Panc1 (cell line): ENCODE measurements around the gene CRHR2. TPM values are rescaled to one million over a fixed set of nuclear protein-coding genes. Genes with fewer than 3 reads are reported as not detected.

Experiments
- ATAC-seq: fragments of 200-7000 bp; cut with Tn5 transposase; 2 replicates; pipeline ENCODE4 v1.9.1; 2020; ENCODE audit warnings: mild to moderate bottlenecking, moderate library complexity
- BruUV-seq: library from RNA; stranded (reverse); fragments of 400-500 nt; replicated peaks from 2 replicates; lab custom pipeline; 2021; lab: Mats Ljungman, UMichigan
- CTCF ChIA-PET: fragments of 300-600 bp; sonication (Branson Sonifier 250); formaldehyde crosslinking; loops from one replicate; lab custom pipeline; 2022; ENCODE audit warnings: antibody characterized with exemption; lab: Charles Lee
- POLR2A ChIA-PET: fragments of 300-600 bp; sonication (Branson Sonifier 250); formaldehyde crosslinking; loops from one replicate; lab custom pipeline; 2022; ENCODE audit warnings: antibody characterized with exemption; lab: Charles Lee
- DNase-seq: peaks from one replicate; pipeline ENCODE4 v3.0.0-alpha.2; 2010; ENCODE audit warnings: low read depth, low spot score
- H3K27ac ChIP-seq: 2 replicates; pipeline ENCODE4 v1.5.1; 2011; ENCODE audit warnings: mild to moderate bottlenecking, low read length, inconsistent platforms
- H3K27me3 ChIP-seq: fragments of 200-500 bp; sonication (Bioruptor generic); 2 replicates; pipeline ENCODE4 v1.6.0; 2014; ENCODE audit warnings: low read length, inconsistent platforms; ENCODE audit not compliant: control insufficient read depth, insufficient read depth
- H3K36me3 ChIP-seq: fragments of 200-500 bp; sonication (Bioruptor generic); 2 replicates; pipeline ENCODE4 v1.5.1; 2014; ENCODE audit warnings: inconsistent platforms, mild to moderate bottlenecking, low read length, moderate library complexity; ENCODE audit not compliant: control insufficient read depth, insufficient read depth
- H3K4me1 ChIP-seq: 2 replicates; pipeline ENCODE4 v1.5.1; 2011; ENCODE audit warnings: inconsistent platforms, mild to moderate bottlenecking, low read length, moderate library complexity; ENCODE audit not compliant: control insufficient read depth, insufficient read depth
- H3K4me3 ChIP-seq, 2 experiments: 2 replicates each; pipeline ENCODE4 v1.5.1; 2011 to 2012; ENCODE audit warnings: low read depth in 2 of 2, low read length in 2 of 2, mild to moderate bottlenecking in 2 of 2, inconsistent platforms in 1 of 2, moderate library complexity in 1 of 2
- H3K9me3 ChIP-seq: fragments of 200-500 bp; sonication (Bioruptor generic); 2 replicates; pipeline ENCODE4 v1.5.1; 2014; ENCODE audit warnings: low read depth, mild to moderate bottlenecking, inconsistent platforms, low read length, moderate library complexity; ENCODE audit not compliant: control insufficient read depth, insufficient read depth
- POLR2AphosphoS5 ChIP-seq: IDR thresholded peaks from 2 replicates; pipeline ENCODE4 v1.6.1; 2012; ENCODE audit warnings: mild to moderate bottlenecking, low read depth, low read length, moderate library complexity
- SIN3A ChIP-seq: IDR thresholded peaks from 2 replicates; pipeline ENCODE4 v1.6.1; 2012; ENCODE audit warnings: low read depth, mild to moderate bottlenecking, low read length, moderate library complexity, borderline replicate concordance; ENCODE audit not compliant: insufficient read depth
- TCF7L2 ChIP-seq: IDR thresholded peaks from 2 replicates; pipeline ENCODE4 v1.6.1; 2011; ENCODE audit warnings: mild to moderate bottlenecking, low read depth, low read length, inconsistent platforms
- in situ Hi-C: cut with HindIII; loops from 2 replicates; pipeline ENCODE4 v1.10.0; 2016; ENCODE audit warnings: low sequenced_read_pairs, low pct_unique_long_range_greater_than_20kb
- intact Hi-C: fragments of 100-400 bp; cut with micrococcal nuclease; formaldehyde crosslinking; loops from one replicate; pipeline ENCODE4 v1.10.0; 2022; ENCODE audit not compliant: unreplicated experiment
- total RNA-seq: library from RNA; stranded (reverse); gene quantifications from one replicate; pipeline ENCODE4 v1.2.1, GENCODE V29; 2021; ENCODE audit not compliant: unreplicated experiment
- TF ChIP-seq, protein P1 (sequence below): fragments of 450-650 bp; IDR thresholded peaks from 2 replicates; pipeline ENCODE4 v1.5.1; 2017; ENCODE audit warnings: mild to moderate bottlenecking
- TF ChIP-seq, protein P2 (sequence below), 2 experiments: IDR thresholded peaks; 2 replicates each; pipeline ENCODE4 v1.6.1; 2011 to 2012; ENCODE audit warnings: low read depth in 2 of 2, control low read depth in 1 of 2, low read length in 1 of 2, mild to moderate bottlenecking in 1 of 2, moderate library complexity in 1 of 2; ENCODE audit not compliant: insufficient read depth in 1 of 2

CRHR2 gene
- total RNA-seq, 1 experiment from 2014 or later: not detected

DNA sequence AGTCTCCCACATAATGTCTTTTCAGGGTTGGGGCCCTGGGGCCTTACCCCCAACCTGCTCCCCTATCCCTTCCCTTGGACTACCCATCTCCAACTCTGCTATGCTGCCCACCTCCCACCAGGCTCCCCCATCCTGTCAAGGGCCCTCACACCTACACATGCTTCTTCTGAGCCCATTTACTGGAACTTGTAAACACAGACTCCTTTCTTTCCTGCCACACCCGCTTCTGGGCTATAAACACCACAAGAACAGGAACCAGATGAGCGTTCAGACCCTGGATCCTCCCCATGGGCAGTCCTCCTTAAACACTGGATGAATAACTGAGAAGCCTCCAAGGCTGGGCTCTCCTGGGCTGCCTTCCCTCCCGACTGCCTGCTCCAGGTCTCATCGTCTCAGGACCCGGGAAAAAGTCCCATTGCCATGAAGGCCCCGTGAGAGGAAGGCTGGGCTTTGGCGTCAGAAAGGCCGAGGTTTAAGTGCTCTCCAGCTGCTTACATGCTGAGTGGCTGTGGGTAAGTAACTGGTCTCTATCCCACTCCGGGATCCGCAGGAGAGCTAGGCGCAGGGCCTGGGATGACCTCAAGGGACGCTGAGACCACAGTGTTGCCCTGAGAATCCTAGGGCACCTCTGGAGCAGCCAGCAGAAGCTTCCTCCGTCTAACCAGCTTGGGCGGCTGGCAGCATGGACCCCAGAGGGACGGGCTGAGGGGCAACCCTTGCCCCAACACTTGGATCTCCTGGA, 15.6 kb upstream of the CRHR2 start:
- ChIA-PET CTCF (no interaction called here), POLR2A (no interaction called here)
- BruUV-seq: no TSS peak
- intact Hi-C loops (no loop called here), in situ Hi-C loops (no loop called here)
- H3K27ac ChIP-seq: no peak overlapping the region
- no peaks in the 10 kb centered on the region for H3K36me3 ChIP-seq
- H3K27me3 ChIP-seq: peaks cover 12% of the 10 kb centered on the region
- no peak for TF ChIP-seq POLR2AphosphoS5
- TF ChIP-seq, protein P1, sequence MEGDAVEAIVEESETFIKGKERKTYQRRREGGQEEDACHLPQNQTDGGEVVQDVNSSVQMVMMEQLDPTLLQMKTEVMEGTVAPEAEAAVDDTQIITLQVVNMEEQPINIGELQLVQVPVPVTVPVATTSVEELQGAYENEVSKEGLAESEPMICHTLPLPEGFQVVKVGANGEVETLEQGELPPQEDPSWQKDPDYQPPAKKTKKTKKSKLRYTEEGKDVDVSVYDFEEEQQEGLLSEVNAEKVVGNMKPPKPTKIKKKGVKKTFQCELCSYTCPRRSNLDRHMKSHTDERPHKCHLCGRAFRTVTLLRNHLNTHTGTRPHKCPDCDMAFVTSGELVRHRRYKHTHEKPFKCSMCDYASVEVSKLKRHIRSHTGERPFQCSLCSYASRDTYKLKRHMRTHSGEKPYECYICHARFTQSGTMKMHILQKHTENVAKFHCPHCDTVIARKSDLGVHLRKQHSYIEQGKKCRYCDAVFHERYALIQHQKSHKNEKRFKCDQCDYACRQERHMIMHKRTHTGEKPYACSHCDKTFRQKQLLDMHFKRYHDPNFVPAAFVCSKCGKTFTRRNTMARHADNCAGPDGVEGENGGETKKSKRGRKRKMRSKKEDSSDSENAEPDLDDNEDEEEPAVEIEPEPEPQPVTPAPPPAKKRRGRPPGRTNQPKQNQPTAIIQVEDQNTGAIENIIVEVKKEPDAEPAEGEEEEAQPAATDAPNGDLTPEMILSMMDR: no peak
- TF ChIP-seq, protein P2, sequence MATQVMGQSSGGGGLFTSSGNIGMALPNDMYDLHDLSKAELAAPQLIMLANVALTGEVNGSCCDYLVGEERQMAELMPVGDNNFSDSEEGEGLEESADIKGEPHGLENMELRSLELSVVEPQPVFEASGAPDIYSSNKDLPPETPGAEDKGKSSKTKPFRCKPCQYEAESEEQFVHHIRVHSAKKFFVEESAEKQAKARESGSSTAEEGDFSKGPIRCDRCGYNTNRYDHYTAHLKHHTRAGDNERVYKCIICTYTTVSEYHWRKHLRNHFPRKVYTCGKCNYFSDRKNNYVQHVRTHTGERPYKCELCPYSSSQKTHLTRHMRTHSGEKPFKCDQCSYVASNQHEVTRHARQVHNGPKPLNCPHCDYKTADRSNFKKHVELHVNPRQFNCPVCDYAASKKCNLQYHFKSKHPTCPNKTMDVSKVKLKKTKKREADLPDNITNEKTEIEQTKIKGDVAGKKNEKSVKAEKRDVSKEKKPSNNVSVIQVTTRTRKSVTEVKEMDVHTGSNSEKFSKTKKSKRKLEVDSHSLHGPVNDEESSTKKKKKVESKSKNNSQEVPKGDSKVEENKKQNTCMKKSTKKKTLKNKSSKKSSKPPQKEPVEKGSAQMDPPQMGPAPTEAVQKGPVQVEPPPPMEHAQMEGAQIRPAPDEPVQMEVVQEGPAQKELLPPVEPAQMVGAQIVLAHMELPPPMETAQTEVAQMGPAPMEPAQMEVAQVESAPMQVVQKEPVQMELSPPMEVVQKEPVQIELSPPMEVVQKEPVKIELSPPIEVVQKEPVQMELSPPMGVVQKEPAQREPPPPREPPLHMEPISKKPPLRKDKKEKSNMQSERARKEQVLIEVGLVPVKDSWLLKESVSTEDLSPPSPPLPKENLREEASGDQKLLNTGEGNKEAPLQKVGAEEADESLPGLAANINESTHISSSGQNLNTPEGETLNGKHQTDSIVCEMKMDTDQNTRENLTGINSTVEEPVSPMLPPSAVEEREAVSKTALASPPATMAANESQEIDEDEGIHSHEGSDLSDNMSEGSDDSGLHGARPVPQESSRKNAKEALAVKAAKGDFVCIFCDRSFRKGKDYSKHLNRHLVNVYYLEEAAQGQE (IDR thresholded peaks at IDR 0.05; ENCODE audit: insufficient read depth in 1 of 2, low read depth in 2 of 2, low read length in 1 of 2): no peak
- TF ChIP-seq TCF7L2: no peak
- no peak for TF ChIP-seq SIN3A
- no peak overlapping the region for H3K4me3 ChIP-seq
- DNase-seq (no peak), ATAC-seq (peak; percentile 23; the same call in 1 of the 2 replicates)
- no peaks in the 10 kb centered on the region for H3K9me3 ChIP-seq
- H3K4me1 ChIP-seq: no peaks in the 10 kb centered on the region

DNA sequence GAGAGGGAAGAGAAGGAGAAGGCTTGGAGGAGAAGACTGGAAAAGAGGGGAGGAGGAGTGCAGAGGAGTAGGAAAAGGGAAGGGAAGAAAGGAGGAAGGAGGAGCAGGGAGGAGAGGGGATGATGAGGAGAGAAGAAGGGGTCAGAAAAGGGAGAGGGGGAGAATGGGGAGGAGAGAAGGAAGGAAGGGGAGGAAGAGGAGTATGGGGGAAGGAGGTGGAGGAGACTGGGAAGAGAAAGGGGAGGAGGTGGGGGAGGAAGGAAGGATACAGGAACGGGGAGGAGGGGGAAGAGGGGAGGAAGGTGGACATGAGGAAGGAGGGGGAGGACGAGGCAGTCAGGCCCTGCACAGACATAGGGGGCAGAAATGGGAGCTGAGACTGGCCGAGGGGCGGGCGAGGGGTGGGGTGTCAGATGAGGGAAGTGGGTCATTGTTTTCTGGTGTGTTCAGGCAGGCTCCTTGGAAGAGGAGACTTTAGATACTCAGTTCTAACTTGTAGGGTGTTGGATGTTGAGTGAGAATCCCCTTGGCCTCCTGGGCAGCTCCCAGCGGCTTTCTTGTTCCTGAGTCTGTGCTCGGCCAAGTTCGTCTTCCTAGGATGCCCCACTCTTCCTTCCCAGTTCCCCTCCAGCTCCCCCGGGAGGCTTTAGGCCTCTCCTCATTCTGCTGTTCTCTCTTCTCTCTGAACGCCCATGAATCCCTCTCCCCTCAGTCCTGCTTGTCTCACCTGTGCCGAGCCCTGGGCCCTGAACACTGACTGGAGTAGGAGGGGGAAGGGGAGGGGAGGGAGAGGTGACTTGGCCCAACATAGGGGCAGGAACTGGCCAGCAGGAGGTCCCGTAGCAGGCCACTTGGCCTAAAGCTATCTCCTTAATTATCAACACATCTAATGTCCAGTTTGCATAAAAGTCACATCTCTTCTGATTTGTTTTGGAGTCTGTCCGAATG, 12.8 kb upstream of the CRHR2 start:
- intact Hi-C loops (no loop called here), in situ Hi-C loops (no loop called here)
- POLR2A ChIA-PET: no interaction called here
- Histone ChIP-seq H3K9me3 (no peaks in the 10 kb centered on the region), H3K4me3 (no peak overlapping the region), H3K4me1 (no peaks in the 10 kb centered on the region), H3K36me3 (no peaks in the 10 kb centered on the region), H3K27ac (no peak overlapping the region), H3K27me3 (peaks cover 9% of the 10 kb centered on the region; the same call in 1 of the 2 replicates)
- ATAC-seq (no peak), DNase-seq (no peak)
- no TSS peak for BruUV-seq
- TF ChIP-seq POLR2AphosphoS5 (no peak), SIN3A (no peak), TCF7L2 (no peak)
- TF ChIP-seq, protein P1: no peak
- TF ChIP-seq, protein P2 (IDR thresholded peaks at IDR 0.05; ENCODE audit: insufficient read depth in 1 of 2, low read depth in 2 of 2, low read length in 1 of 2): no peak
- CTCF ChIA-PET: interaction anchor here (0.6 kb wide), 1 partner anchor 157 kb away, joined by 5 read pairs; no protein-coding TSS in a partner anchor
